Vagina (tissue), 2 donors: Measurements from ENCODE around the gene BICDL2. TPM values are rescaled to one million over a fixed set of nuclear protein-coding genes. Genes with fewer than 3 reads are reported as not detected.

Experiments
- DNase-seq, 2 donors: peaks; one replicate each; pipeline ENCODE4 v3.0.0-alpha.2; 2017; ENCODE audit errors: extremely low spot score in 2 of 2
- H3K27ac ChIP-seq: fragments of 200-600 bp; sonication (generic); one replicate; pipeline ENCODE4 v1.5.1; 2019
- H3K27me3 ChIP-seq: fragments of 200-600 bp; sonication (generic); one replicate; pipeline ENCODE4 v1.5.1; 2019
- H3K36me3 ChIP-seq, 2 donors: fragments of 200-600 bp; sonication (generic); one replicate each; pipeline ENCODE4 v1.5.1; 2017 to 2019
- H3K4me1 ChIP-seq: fragments of 200-600 bp; sonication (generic); one replicate; pipeline ENCODE4 v1.5.1; 2019
- H3K4me3 ChIP-seq, 2 donors: fragments of 200-600 bp; sonication (generic); 1 replicate in 1 of 2; 2 replicates in 1 of 2; pipeline ENCODE4 v1.5.1; 2016 to 2019
- H3K9me3 ChIP-seq: fragments of 200-600 bp; sonication (generic); one replicate; pipeline ENCODE4 v1.5.1; 2019
- POLR2A ChIP-seq, 2 donors: fragments of 450-650 bp; IDR thresholded peaks; one replicate each; pipeline ENCODE4 v1.6.1; 2017; ENCODE audit warnings: antibody characterized with exemption in 2 of 2, mild to moderate bottlenecking in 2 of 2, moderate library complexity in 2 of 2
- POLR2AphosphoS5 ChIP-seq, 2 donors: sonication (generic); formaldehyde crosslinking; IDR thresholded peaks; one replicate each; pipeline ENCODE4 v1.9.0; 2017; ENCODE audit warnings: antibody characterized with exemption in 2 of 2, mild to moderate bottlenecking in 2 of 2, low read depth in 1 of 2; ENCODE audit not compliant: insufficient read depth in 1 of 2
- intact Hi-C: fragments of 100-400 bp; cut with DNase I; formaldehyde crosslinking; loops from one replicate; pipeline ENCODE4 v1.15.1; 2023
- total RNA-seq: library from RNA; depleted of rRNA; stranded (reverse); fragments of >200 nt; gene quantifications from one replicate; pipeline ENCODE4 v1.2.3, GENCODE V29; 2016
- TF ChIP-seq, protein P1 (sequence below), 3 experiments: fragments of 450-650 bp in 2 of 3; fragments of 200-600 bp in 1 of 3; sonication (generic) in 1 of 3; IDR thresholded peaks; one replicate each; pipeline ENCODE4 v1.5.1; 2017 to 2019; ENCODE audit warnings: antibody characterized with exemption in 3 of 3, mild to moderate bottlenecking in 2 of 3, moderate library complexity in 2 of 3

The BICDL2 gene
- total RNA-seq, 1 donor from 2014 or later = 52.5 TPM

DNA sequence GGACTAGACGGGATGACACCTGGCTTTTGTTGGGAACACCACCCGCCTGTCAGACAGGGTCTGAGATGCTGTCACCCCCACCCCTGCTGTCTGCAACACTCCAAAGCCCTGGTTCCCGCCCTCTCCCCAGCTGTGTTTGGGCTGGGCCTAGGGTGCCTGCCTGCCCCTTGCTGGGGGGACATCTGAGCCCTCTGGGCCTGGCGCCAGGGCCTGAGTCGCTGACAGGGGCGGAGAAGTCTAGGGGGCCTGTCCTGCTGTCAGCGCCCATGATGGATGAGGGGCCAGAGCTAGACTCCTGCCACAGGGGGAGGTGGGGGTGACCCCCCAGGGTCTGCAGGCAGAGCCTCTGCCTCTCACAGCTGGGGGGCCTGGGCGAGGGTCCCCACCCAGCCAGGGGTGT is 48.9 kb downstream of the BICDL2 start:
- no peak for DNase-seq
- no peak overlapping the region for H3K4me3 ChIP-seq
- H3K27me3 ChIP-seq = no peaks in the 10 kb centered on the region
- no peaks in the 10 kb centered on the region for H3K9me3 ChIP-seq
- TF ChIP-seq POLR2AphosphoS5 (IDR thresholded peaks at IDR 0.05; ENCODE audit: insufficient read depth in 1 of 2, low read depth in 1 of 2) = no peak
- TF ChIP-seq, protein P1, sequence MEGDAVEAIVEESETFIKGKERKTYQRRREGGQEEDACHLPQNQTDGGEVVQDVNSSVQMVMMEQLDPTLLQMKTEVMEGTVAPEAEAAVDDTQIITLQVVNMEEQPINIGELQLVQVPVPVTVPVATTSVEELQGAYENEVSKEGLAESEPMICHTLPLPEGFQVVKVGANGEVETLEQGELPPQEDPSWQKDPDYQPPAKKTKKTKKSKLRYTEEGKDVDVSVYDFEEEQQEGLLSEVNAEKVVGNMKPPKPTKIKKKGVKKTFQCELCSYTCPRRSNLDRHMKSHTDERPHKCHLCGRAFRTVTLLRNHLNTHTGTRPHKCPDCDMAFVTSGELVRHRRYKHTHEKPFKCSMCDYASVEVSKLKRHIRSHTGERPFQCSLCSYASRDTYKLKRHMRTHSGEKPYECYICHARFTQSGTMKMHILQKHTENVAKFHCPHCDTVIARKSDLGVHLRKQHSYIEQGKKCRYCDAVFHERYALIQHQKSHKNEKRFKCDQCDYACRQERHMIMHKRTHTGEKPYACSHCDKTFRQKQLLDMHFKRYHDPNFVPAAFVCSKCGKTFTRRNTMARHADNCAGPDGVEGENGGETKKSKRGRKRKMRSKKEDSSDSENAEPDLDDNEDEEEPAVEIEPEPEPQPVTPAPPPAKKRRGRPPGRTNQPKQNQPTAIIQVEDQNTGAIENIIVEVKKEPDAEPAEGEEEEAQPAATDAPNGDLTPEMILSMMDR (IDR thresholded peaks at IDR 0.05) = no peak
- TF ChIP-seq POLR2A (IDR thresholded peaks at IDR 0.05) = no peak
- H3K27ac ChIP-seq = no peak overlapping the region
- no peaks in the 10 kb centered on the region for H3K36me3 ChIP-seq
- intact Hi-C loops = no loop called here
- H3K4me1 ChIP-seq = peaks cover 27% of the 10 kb centered on the region

DNA sequence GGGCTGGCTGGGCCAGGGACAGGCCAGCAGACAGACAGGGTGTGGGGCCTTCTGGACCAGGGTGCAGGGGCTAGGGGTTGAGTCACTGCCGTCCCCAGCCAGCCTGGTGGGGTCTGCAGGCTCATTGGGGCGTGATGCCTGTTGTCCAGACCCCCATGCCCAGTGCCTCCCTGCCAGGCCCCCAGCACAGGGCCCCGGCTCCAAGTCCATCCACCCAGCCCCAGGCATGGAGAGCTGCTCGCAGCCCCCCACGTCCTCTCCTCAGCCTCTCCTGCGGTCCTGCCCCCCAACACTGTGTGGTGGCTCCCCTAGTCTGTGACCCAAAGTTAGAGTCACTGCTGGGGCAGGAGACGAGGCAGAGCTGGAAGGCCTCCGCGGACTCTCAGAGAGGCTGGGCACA is 49.5 kb downstream of the BICDL2 start:
- H3K9me3 ChIP-seq = no peaks in the 10 kb centered on the region
- H3K4me1 ChIP-seq = peaks cover 25% of the 10 kb centered on the region
- intact Hi-C loops = no loop called here
- H3K27ac ChIP-seq = no peak overlapping the region
- no peak overlapping the region for H3K4me3 ChIP-seq
- H3K27me3 ChIP-seq = no peaks in the 10 kb centered on the region
- no peak for TF ChIP-seq POLR2A (IDR thresholded peaks at IDR 0.05)
- TF ChIP-seq, protein P1 (IDR thresholded peaks at IDR 0.05) = no peak
- TF ChIP-seq POLR2AphosphoS5 (IDR thresholded peaks at IDR 0.05; ENCODE audit: insufficient read depth in 1 of 2, low read depth in 1 of 2) = no peak
- no peak for DNase-seq
- no peaks in the 10 kb centered on the region for H3K36me3 ChIP-seq

DNA sequence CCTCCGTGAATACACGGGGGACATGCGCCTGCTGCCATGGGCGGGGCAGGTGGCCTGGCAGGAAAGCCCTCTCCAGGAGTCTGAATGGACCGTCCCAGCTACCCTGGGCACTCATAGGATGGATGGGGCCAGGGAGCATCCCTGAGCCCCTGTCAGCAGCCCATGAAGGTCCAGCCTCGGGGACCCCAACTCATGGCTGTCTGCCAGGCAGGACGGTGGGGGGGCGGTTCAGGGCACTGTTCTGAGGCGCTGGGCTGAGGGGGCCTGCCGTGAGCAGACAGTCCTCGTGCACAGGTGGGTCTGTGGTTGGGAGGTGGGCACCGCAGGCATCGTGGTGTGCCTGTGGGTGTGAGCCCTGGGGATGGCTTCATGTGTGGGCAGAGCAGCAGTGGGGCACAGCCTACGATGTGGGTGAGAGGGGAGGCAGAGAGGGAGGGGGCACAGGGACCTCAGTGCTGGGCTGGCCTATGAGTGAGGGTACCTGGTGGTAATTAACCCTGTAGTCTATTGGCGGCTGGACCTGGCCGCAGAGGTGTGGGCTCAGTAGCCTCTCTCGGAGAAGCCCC is 50.0 kb downstream of the BICDL2 start:
- no peak overlapping the region for H3K27ac ChIP-seq
- no peaks in the 10 kb centered on the region for H3K27me3 ChIP-seq
- H3K36me3 ChIP-seq = no peaks in the 10 kb centered on the region
- no peak for TF ChIP-seq POLR2AphosphoS5 (IDR thresholded peaks at IDR 0.05; ENCODE audit: insufficient read depth in 1 of 2, low read depth in 1 of 2)
- TF ChIP-seq, protein P1 (IDR thresholded peaks at IDR 0.05) = no peak
- no peak for TF ChIP-seq POLR2A (IDR thresholded peaks at IDR 0.05)
- no peaks in the 10 kb centered on the region for H3K9me3 ChIP-seq
- H3K4me1 ChIP-seq = peaks cover 19% of the 10 kb centered on the region
- intact Hi-C loops = no loop called here
- no peak for DNase-seq
- no peak overlapping the region for H3K4me3 ChIP-seq

DNA sequence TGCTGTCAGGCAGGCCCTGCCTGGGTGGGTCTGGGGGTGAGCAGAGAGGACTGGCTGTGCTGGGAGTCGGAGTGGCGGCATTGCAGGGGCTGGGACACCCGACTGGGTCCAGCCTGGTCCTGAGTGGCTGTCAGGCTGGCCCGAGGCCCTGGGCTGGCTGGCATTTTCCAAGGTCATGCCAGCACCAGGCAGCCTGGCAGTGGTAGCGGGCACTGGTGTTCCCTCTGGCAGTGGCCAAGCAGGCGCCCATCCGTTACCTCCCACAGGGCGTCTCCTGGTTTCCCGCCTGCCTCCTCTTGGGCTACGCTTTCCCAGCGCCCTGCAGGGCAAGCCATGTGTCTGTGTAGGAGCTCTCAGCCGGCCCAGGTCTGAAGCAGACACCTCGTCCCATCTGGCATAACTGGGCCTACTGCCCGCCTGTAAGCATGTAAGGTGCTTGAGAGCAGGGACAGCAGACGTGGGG is 50.8 kb downstream of the BICDL2 start:
- H3K27me3 ChIP-seq = no peaks in the 10 kb centered on the region
- H3K27ac ChIP-seq = no peak overlapping the region
- no peak for DNase-seq
- intact Hi-C loops = no loop called here
- H3K9me3 ChIP-seq = no peaks in the 10 kb centered on the region
- TF ChIP-seq POLR2AphosphoS5 (IDR thresholded peaks at IDR 0.05; ENCODE audit: insufficient read depth in 1 of 2, low read depth in 1 of 2) (no peak), POLR2A (IDR thresholded peaks at IDR 0.05) (no peak)
- TF ChIP-seq, protein P1 (IDR thresholded peaks at IDR 0.05) = no peak
- peaks cover 25% of the 10 kb centered on the region for H3K4me1 ChIP-seq
- H3K36me3 ChIP-seq = no peaks in the 10 kb centered on the region
- H3K4me3 ChIP-seq = no peak overlapping the region

DNA sequence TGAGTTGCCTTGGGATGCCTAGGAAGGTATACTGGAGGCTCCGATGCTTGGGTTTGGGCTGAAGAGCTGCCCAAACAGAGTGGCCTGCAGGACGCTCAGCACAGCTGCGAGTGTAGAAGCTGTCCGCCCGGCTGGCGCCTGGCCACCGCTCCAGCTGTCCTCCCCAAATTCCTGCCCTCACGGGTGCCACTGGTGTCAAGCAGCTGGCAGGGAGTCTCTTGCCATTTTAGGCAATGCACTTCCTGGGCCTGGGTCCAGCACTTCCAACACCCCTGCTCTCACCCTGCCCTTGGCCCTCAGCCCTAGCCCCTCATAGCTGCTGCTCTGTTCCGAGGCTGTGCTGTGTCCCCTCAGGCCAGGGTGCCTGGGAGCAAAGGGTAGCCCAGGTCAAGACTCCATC is 51.3 kb downstream of the BICDL2 start:
- H3K9me3 ChIP-seq = no peaks in the 10 kb centered on the region
- no peak overlapping the region for H3K27ac ChIP-seq
- no peaks in the 10 kb centered on the region for H3K27me3 ChIP-seq
- H3K4me1 ChIP-seq = peaks cover 29% of the 10 kb centered on the region
- intact Hi-C loops = no loop called here
- no peak for DNase-seq
- no peak for TF ChIP-seq POLR2A (IDR thresholded peaks at IDR 0.05)
- TF ChIP-seq, protein P1 (IDR thresholded peaks at IDR 0.05) = no peak
- no peak for TF ChIP-seq POLR2AphosphoS5 (IDR thresholded peaks at IDR 0.05; ENCODE audit: insufficient read depth in 1 of 2, low read depth in 1 of 2)
- H3K4me3 ChIP-seq = no peak overlapping the region
- no peaks in the 10 kb centered on the region for H3K36me3 ChIP-seq
